HepG2 (cell line): ENCODE results near the gene PGA5. TPM values are rescaled to one million over a fixed set of nuclear protein-coding genes. Genes with fewer than 3 reads are reported as not detected.

Source experiments
- ATAC-seq: fragments of 200-7000 bp; cut with Tn5 transposase; 3 replicates; pipeline ENCODE4 v1.9.1; 2020; ENCODE audit warnings: mild to moderate bottlenecking, moderate library complexity
- BruUV-seq: library from RNA; stranded (reverse); fragments of 400-500 nt; replicated peaks from 2 replicates; lab custom pipeline; 2021; lab: Mats Ljungman, UMichigan
- CTCF ChIA-PET: fragments of 300-600 bp; formaldehyde crosslinking; extraction: SDS; loops from one replicate; lab custom pipeline; 2021; ENCODE audit warnings: low total read pairs, inconsistent platforms, low intra/inter-chr PET ratio; lab: Yijun Ruan, JAX
- POLR2A ChIA-PET: fragments of 350-600 bp; sonication (Branson Sonifier 250); formaldehyde crosslinking; loops from one replicate; lab custom pipeline; 2020; ENCODE audit warnings: antibody characterized with exemption, inconsistent platforms; lab: Yijun Ruan, JAX
- DNase-seq: peaks from one replicate; pipeline ENCODE4 v3.0.0-alpha.2; 2015; ENCODE audit warnings: low spot score
- FAIRE-seq: peaks from 3 replicates; lab custom pipeline; 2011; peaks lifted over from hg19 to GRCh38; lab: Jason Lieb, UNC
- H2AFZ ChIP-seq: one replicate; pipeline ENCODE4 v1.6.1; 2011; ENCODE audit warnings: low read length, inconsistent platforms
- H3K27ac ChIP-seq: fragments of 300-600 bp; 3 replicates; pipeline ENCODE4 v1.8.0; 2011; ENCODE audit warnings: mixed run types, mild to moderate bottlenecking, mixed read lengths, low read length, inconsistent platforms; ENCODE audit not compliant: insufficient read depth; ENCODE audit errors: extremely low read length
- H3K27me3 ChIP-seq, 2 experiments: fragments of 200-600 bp in 1 of 2; 2 replicates in 1 of 2; 3 replicates in 1 of 2; pipeline versions ENCODE4 v1.6.0 to v1.8.0; 2011; ENCODE audit warnings: low read length in 2 of 2, mild to moderate bottlenecking in 2 of 2, moderate library complexity in 2 of 2, inconsistent platforms in 1 of 2; ENCODE audit not compliant: insufficient read depth in 2 of 2, control insufficient read depth in 1 of 2
- H3K36me3 ChIP-seq, 2 experiments: fragments of 200-600 bp in 1 of 2; replicated peaks in 1 of 2; 2 replicates in 1 of 2; 3 replicates in 1 of 2; pipeline versions ENCODE4 v1.5.1 to v1.8.0; 2011; ENCODE audit warnings: low read length in 2 of 2, inconsistent platforms in 1 of 2; ENCODE audit not compliant: insufficient read depth in 2 of 2, control insufficient read depth in 1 of 2
- H3K4me1 ChIP-seq: 2 replicates; pipeline ENCODE4 v1.5.1; 2012; ENCODE audit warnings: low read length, inconsistent platforms; ENCODE audit not compliant: insufficient read depth
- H3K4me2 ChIP-seq: 2 replicates; pipeline ENCODE4 v1.6.0; 2011; ENCODE audit warnings: low read depth, low read length, inconsistent platforms
- H3K4me3 ChIP-seq, 3 experiments: fragments of 200-600 bp in 1 of 3; sonication (generic), shearing (Covaris generic) in 1 of 3; replicated peaks in 1 of 3; 2 replicates each; pipeline ENCODE4 v1.5.1; 2011 to 2016; ENCODE audit warnings: low read length in 3 of 3, inconsistent platforms in 2 of 3, low read depth in 2 of 3, mild to moderate bottlenecking in 2 of 3, control low read depth in 1 of 3, mixed read lengths in 1 of 3; ENCODE audit not compliant: insufficient read depth in 1 of 3
- H3K79me2 ChIP-seq: one replicate; pipeline ENCODE4 v1.6.1; 2011; ENCODE audit warnings: low read length, inconsistent platforms; ENCODE audit not compliant: insufficient read depth
- H3K9ac ChIP-seq: 2 replicates; pipeline ENCODE4 v1.6.0; 2011; ENCODE audit warnings: mild to moderate bottlenecking, low read depth, low read length, inconsistent platforms; ENCODE audit not compliant: insufficient read depth
- H3K9me3 ChIP-seq: 2 replicates; pipeline ENCODE4 v1.5.1; 2012; ENCODE audit warnings: mild to moderate bottlenecking, low read length
- H4K20me1 ChIP-seq: 2 replicates; pipeline ENCODE4 v1.6.0; 2011; ENCODE audit warnings: inconsistent platforms, mild to moderate bottlenecking, low read length, moderate library complexity; ENCODE audit not compliant: insufficient read depth
- BHLHE40 ChIP-seq: IDR thresholded peaks from 2 replicates; pipeline ENCODE4 v1.6.1; 2011; ENCODE audit warnings: low read length, improper control_type of control experiment
- DMAP1 ChIP-seq: IDR thresholded peaks from 2 replicates; pipeline ENCODE4 v1.6.1; 2016
- MED8 ChIP-seq: sonication (generic); formaldehyde crosslinking; IDR thresholded peaks from 2 replicates; pipeline ENCODE4 v1.8.1; 2023; ENCODE audit warnings: mild to moderate bottlenecking, missing genetic modification reagents; ENCODE audit not compliant: insufficient replicate concordance
- MEIS1 ChIP-seq: sonication (generic); formaldehyde crosslinking; IDR thresholded peaks from 2 replicates; pipeline ENCODE4 v1.9.0; 2021; ENCODE audit warnings: mild to moderate bottlenecking, missing genetic modification reagents, moderate library complexity, borderline replicate concordance
- SMAD3 ChIP-seq: sonication (generic); formaldehyde crosslinking; IDR thresholded peaks from 2 replicates; pipeline ENCODE4 v1.4.0; 2020; ENCODE audit warnings: missing genetic modification reagents
- SNAPC4 ChIP-seq: sonication (generic); formaldehyde crosslinking; IDR thresholded peaks from 2 replicates; pipeline ENCODE4 v1.4.0; 2020; ENCODE audit warnings: mild to moderate bottlenecking, missing genetic modification reagents
- SP2 ChIP-seq: sonication (generic); formaldehyde crosslinking; IDR thresholded peaks from 2 replicates; pipeline ENCODE4 v1.5.1; 2020; ENCODE audit warnings: mild to moderate bottlenecking, missing genetic modification reagents
- SRY ChIP-seq: sonication (generic); formaldehyde crosslinking; IDR thresholded peaks from 2 replicates; pipeline ENCODE4 v1.8.0; 2022; ENCODE audit warnings: mild to moderate bottlenecking, missing genetic modification reagents
- ZHX1 ChIP-seq: sonication (generic); formaldehyde crosslinking; IDR thresholded peaks from 2 replicates; pipeline ENCODE4 v1.8.1; 2022; ENCODE audit warnings: low read depth, mild to moderate bottlenecking, missing genetic modification reagents
- ZKSCAN1 ChIP-seq: fragments of 150-350 bp; IDR thresholded peaks from 2 replicates; pipeline ENCODE4 v1.6.1; 2014; ENCODE audit warnings: low read length
- ZNF747 ChIP-seq: sonication (generic); formaldehyde crosslinking; IDR thresholded peaks from 2 replicates; pipeline ENCODE4 v1.8.1; 2023; ENCODE audit warnings: missing genetic modification reagents, mild to moderate bottlenecking, borderline replicate concordance
- ZNF891 ChIP-seq: sonication (generic); formaldehyde crosslinking; IDR thresholded peaks from 2 replicates; pipeline ENCODE4 v1.5.0; 2020; ENCODE audit warnings: mild to moderate bottlenecking, missing genetic modification reagents
- WGBS: methylation state at CpG from one replicate; pipeline ENCODE4 v1.1.6; 2017; ENCODE audit warnings: low lambda C conversion rate; 5-methylcytosine and 5-hydroxymethylcytosine counted together
- in situ Hi-C: cut with HindIII; loops from 2 replicates; pipeline ENCODE4 v1.10.0; 2017; ENCODE audit warnings: low pct_unique_long_range_greater_than_20kb; ENCODE audit not compliant: extremely low pct_ligation_motif_present
- intact Hi-C: fragments of 100-400 bp; cut with micrococcal nuclease; formaldehyde crosslinking; loops from one replicate; pipeline ENCODE4 v1.10.0; 2022; ENCODE audit not compliant: unreplicated experiment
- polyA plus RNA-seq, 8 experiments: library from polyadenylated mRNA; depleted of rRNA in 3 of 8; stranded (reverse) in 7 of 8; unstranded in 1 of 8; fragments of >200 nt; fragmentation: Illumina TruSeq in 4 of 8; extraction: Trizol in 4 of 8; gene quantifications; 2 replicates each; pipeline versions ENCODE4 v1.2.1 to v1.2.3, GENCODE V29; 2011 to 2016; ENCODE audit warnings: low read depth in 4 of 8, missing spikeins in 1 of 8, mixed read lengths in 1 of 8; ENCODE audit not compliant: insufficient read depth in 1 of 8
- total RNA-seq, 5 experiments: library from RNA; depleted of rRNA; stranded (reverse); fragments of >200 nt; fragmentation: Illumina TruSeq; extraction: Trizol; gene quantifications; 2 replicates each; pipeline ENCODE4 v1.2.3, GENCODE V29; 2016; ENCODE audit warnings: low read depth in 1 of 5
- TF ChIP-seq, protein P1 (sequence below): sonication (generic); formaldehyde crosslinking; IDR thresholded peaks from 2 replicates; pipeline ENCODE4 v1.8.0; 2022; ENCODE audit warnings: missing genetic modification reagents, mild to moderate bottlenecking, borderline replicate concordance

Gene PGA5
- total and polyA plus RNA-seq, 2 of the 13 experiments (the other 11 are each of a cell fraction or from before 2014, with no cell fraction given) = not detected

DNA sequence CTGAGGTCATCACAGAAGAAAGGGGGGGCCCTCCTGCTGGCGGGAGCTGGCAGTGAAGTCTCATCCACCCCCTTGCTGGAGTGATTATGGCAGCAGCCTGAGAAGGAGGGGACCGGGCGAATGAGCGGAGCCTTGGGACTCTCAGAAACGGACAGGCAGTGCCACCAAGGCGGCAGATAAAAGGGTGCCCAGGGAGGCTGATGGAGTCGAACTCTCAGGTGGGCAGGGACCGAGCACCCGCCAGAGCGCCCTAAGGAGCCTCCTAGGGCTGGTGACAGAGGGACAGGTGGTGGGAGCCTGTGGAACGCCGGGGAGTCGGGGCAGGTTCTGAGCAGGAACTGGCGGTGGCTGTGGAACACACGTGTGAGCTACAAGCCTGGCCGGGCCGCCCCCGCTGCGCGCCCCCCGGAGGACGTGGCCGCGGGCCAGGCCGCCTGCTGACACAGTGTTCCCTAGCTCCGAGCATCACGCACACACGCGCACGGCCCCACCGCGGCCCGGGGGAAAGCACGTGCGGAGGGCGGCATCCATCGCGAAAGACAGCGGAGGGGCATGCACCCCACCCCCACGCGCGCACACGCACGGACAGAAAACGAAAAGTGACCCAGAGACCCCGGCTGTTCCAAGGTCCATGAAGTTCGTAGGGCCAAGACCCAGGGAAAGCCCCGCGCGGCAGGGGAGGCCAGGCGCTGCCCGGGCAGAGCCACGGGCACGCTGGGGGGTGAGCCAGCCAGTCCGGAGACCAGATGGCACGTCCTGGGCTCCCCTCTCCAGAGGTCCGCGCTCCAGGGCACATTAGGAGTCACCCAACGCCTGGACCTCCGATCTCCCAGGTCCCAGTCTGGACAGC lies 53.1 kb downstream of the PGA5 start:
- peak overlapping the region; percentile 93 for H3K4me2 ChIP-seq
- POLR2A ChIA-PET = interaction anchor here (0.6 to 2.7 kb wide), 16 partner anchors 8 to 136 kb away, joined by 3 to 23 read pairs (median 4); partner anchors contain the start of genes CPSF7, CYB561A3, SDHAF2 and TMEM138
- TF ChIP-seq MEIS1 (CRISPR knock-in tag) (0 out of 2 replicates have a peak, but pooled peaks have one; percentile 56), SP2 (CRISPR knock-in tag) (peak; percentile 44), DMAP1 (CRISPR knock-in tag) (peak; percentile 89), ZNF891 (CRISPR knock-in tag) (no peak), MED8 (CRISPR knock-in tag) (peak; percentile 50), ZHX1 (CRISPR knock-in tag) (no peak), SMAD3 (CRISPR knock-in tag) (no peak), ZKSCAN1 (no peak), SNAPC4 (CRISPR knock-in tag) (peak; percentile 68; the same call in 1 of the 2 replicates), SRY (CRISPR knock-in tag) (peak; percentile 72), ZNF747 (0 out of 2 replicates have a peak, but pooled peaks have one; percentile 34), BHLHE40 (peak; percentile 77)
- TF ChIP-seq, protein P1, sequence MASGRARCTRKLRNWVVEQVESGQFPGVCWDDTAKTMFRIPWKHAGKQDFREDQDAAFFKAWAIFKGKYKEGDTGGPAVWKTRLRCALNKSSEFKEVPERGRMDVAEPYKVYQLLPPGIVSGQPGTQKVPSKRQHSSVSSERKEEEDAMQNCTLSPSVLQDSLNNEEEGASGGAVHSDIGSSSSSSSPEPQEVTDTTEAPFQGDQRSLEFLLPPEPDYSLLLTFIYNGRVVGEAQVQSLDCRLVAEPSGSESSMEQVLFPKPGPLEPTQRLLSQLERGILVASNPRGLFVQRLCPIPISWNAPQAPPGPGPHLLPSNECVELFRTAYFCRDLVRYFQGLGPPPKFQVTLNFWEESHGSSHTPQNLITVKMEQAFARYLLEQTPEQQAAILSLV (CRISPR knock-in tag) = 0 out of 2 replicates have a peak, but pooled peaks have one; percentile 78

More for the DNA sequence above, 53.1 kb downstream of the PGA5 start:
- Histone ChIP-seq H4K20me1 (peaks cover 20% of the 10 kb centered on the region), H3K36me3 (peaks cover 13 to 39% of the 10 kb centered on the region in 2 experiments; a peak in 4 of 5 replicates), H2AFZ (no peak overlapping the region), H3K4me3 (peak overlapping the region; percentile 67 to 88 (median 83)), H3K4me1 (peaks cover 65% of the 10 kb centered on the region), H3K9ac (peak overlapping the region; percentile 91), H3K79me2 (peaks cover 45% of the 10 kb centered on the region), H3K27me3 (no peaks in the 10 kb centered on the region; a peak in 1 of 5 replicates), H3K9me3 (no peaks in the 10 kb centered on the region), H3K27ac (peak overlapping the region; percentile 94)
- peak; percentile 34 for DNase-seq
- WGBS = 0% methylated on average over 1 of the region's 60 CpGs
- ATAC-seq = peak; percentile 34
- no TSS peak for BruUV-seq
- CTCF ChIA-PET = no interaction called here
- FAIRE-seq = no peak
- intact Hi-C loops (loop anchor here (1.0 to 5.0 kb wide), 2 partner anchors 39 to 93 kb away; partner anchors contain the start of genes DDB1 and TKFC), in situ Hi-C loops (no loop called here)
